ENCODE results near the gene KSR2.

DNA sequence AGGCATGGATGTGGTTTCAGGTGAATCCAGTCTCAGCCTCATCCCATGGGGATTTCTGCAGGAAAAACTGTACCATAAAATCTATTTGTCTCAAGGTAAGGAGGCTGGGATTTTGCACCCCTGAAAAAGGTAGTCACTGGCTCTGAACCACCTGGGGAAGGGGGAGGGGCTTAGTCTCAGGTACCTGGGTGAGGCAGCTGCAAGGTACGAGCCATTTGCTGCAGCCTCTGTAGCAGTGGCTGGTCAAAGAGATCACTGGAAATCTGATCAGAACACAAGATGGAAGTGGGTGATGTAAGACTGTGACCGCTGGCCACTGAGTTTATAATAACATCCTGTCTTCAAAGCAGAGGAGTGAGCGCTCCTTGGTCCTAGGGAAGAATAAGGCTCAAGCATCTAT is 397.5 kb downstream of the KSR2 start:
- no peak for TF ChIP-seq POLR2AphosphoS5 (IDR thresholded peaks at IDR 0.05; ENCODE audit: insufficient read depth, low read depth, low read length)
- TF ChIP-seq GATA2 (IDR thresholded peaks at IDR 0.05; ENCODE audit: insufficient read depth, insufficient read length, low read depth, low read length), result no peak
- TF ChIP-seq, protein P1, sequence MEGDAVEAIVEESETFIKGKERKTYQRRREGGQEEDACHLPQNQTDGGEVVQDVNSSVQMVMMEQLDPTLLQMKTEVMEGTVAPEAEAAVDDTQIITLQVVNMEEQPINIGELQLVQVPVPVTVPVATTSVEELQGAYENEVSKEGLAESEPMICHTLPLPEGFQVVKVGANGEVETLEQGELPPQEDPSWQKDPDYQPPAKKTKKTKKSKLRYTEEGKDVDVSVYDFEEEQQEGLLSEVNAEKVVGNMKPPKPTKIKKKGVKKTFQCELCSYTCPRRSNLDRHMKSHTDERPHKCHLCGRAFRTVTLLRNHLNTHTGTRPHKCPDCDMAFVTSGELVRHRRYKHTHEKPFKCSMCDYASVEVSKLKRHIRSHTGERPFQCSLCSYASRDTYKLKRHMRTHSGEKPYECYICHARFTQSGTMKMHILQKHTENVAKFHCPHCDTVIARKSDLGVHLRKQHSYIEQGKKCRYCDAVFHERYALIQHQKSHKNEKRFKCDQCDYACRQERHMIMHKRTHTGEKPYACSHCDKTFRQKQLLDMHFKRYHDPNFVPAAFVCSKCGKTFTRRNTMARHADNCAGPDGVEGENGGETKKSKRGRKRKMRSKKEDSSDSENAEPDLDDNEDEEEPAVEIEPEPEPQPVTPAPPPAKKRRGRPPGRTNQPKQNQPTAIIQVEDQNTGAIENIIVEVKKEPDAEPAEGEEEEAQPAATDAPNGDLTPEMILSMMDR (IDR thresholded peaks at IDR 0.05; ENCODE audit: extremely low read depth in 1 of 2, insufficient read depth in 1 of 2, low read depth in 1 of 2, low read length in 2 of 2), result no peak
- TF ChIP-seq POLR2A (IDR thresholded peaks at IDR 0.05; ENCODE audit: low read depth, low read length), result no peak
- TF ChIP-seq, protein P2, sequence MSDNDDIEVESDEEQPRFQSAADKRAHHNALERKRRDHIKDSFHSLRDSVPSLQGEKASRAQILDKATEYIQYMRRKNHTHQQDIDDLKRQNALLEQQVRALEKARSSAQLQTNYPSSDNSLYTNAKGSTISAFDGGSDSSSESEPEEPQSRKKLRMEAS (IDR thresholded peaks at IDR 0.05; ENCODE audit: insufficient read depth, insufficient read length), result no peak
- no peak for TF ChIP-seq EZH2 (IDR thresholded peaks at IDR 0.05; ENCODE audit: borderline replicate concordance, low read depth, low read length, severe bottlenecking)

Measured in endothelial cell of umbilical vein (primary cell).